Glutamatergic neuron (in vitro differentiated cells): ENCODE measurements around the gene SMAD2. TPM values are rescaled to one million over a fixed set of nuclear protein-coding genes. Genes with fewer than 3 reads are reported as not detected.

Experiments used
- DNase-seq: peaks from one replicate; pipeline ENCODE4 v3.0.0; 2022
- H3K27ac Mint-ChIP-seq: one replicate; pipeline ENCODE4 v1.8.0; 2020; ENCODE audit warnings: mild to moderate bottlenecking, mixed read lengths, inconsistent platforms; ENCODE audit not compliant: unreplicated experiment
- H3K27me3 Mint-ChIP-seq: one replicate; pipeline ENCODE4 v1.8.0; 2020; ENCODE audit warnings: mild to moderate bottlenecking, moderate library complexity, mixed read lengths, inconsistent platforms; ENCODE audit not compliant: unreplicated experiment
- H3K36me3 Mint-ChIP-seq: one replicate; pipeline ENCODE4 v1.8.0; 2020; ENCODE audit warnings: mild to moderate bottlenecking, mixed read lengths, inconsistent platforms; ENCODE audit not compliant: unreplicated experiment
- H3K4me1 Mint-ChIP-seq: one replicate; pipeline ENCODE4 v1.8.0; 2020; ENCODE audit warnings: mild to moderate bottlenecking, low read depth, mixed read lengths, inconsistent platforms; ENCODE audit not compliant: unreplicated experiment
- H3K4me3 Mint-ChIP-seq: one replicate; pipeline ENCODE4 v1.8.0; 2020; ENCODE audit warnings: mild to moderate bottlenecking, mixed read lengths, inconsistent platforms; ENCODE audit not compliant: unreplicated experiment
- H3K9me3 Mint-ChIP-seq: one replicate; pipeline ENCODE4 v1.8.0; 2020; ENCODE audit warnings: mild to moderate bottlenecking, moderate library complexity, mixed read lengths, inconsistent platforms; ENCODE audit not compliant: unreplicated experiment
- total RNA-seq: library from RNA; stranded (reverse); fragmentation: NEBNext Ultra II Directional; extraction: Animal tissue kit (Norgen Biotek cat#: 25700); gene quantifications from one replicate; pipeline ENCODE4 v1.2.1, GENCODE V29; 2021; ENCODE audit not compliant: unreplicated experiment
- TF ChIP-seq, protein P1 (sequence below): fragments of 200-600 bp; sonication (generic); IDR thresholded peaks from one replicate; pipeline ENCODE4 v1.5.0; 2021; ENCODE audit not compliant: partially characterized antibody, unreplicated experiment

SMAD2 gene
- total RNA-seq, 1 donor from 2014 or later: 134 TPM

DNA sequence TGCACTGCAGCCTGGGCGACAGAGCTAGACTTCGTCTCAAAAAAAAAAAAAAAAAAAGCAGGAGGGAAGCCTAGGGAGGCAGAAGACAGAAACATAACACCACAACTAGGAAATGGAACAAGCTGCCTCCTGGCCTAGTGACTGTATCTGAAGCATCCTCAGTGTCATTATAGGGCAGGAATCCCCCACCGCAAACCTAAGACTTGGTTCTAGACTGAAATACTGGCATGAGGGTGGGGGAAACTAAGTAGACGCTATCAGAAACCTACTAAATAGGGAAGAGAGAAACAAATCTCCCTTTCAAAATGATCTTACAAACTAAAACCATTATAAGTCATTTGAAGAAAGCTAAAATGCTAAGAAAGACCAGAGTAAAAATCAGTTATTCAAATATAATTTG lies 16.4 kb upstream of the SMAD2 start:
- H3K27ac Mint-ChIP-seq: no peak overlapping the region
- H3K4me3 Mint-ChIP-seq: no peak overlapping the region

DNA sequence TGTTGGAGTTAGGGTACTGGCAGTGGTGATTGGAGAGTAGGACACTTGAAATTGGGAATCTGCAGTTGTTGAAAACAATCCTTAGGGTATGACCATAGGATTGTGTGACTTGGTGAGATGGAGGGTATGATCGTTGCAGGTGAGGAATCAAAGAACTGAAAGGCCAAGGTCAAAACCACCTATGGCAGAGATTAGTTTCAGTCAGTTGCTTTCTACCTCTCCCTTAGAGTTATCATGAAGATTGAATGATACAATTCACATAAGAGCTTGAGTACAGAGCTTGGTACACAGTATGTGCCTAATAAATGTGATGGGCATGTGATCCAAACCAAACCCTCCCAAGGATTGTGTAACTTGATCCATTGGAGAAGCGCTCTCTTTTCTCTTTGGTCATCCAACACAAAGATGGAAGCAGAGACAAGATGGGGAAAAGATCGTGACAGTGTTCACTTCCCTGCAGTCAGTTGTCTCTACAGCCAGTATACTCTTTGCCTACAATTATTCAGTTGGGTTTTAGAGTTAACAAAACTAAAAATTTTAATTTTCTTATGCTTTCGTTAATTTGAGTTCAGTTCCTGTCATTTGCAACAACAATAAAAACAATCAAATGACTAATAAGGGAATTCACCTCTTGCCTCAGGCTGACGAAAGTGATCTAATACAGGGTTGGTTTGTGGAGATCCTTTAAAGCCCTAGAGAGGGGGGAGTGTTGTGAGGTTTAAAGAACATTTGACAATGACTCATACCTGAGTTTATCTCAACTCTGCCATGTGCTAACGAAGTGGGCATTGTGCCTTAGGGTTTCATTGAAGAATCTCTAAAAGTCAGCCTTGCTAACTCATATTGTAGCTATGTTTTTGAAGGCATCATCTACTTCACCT lies 14.8 kb upstream of the SMAD2 start:
- DNase-seq: no peak
- Mint-ChIP-seq H3K9me3 (no peaks in the 10 kb centered on the region), H3K27me3 (peaks cover 2% of the 10 kb centered on the region), H3K36me3 (peaks cover 8% of the 10 kb centered on the region), H3K4me1 (no peaks in the 10 kb centered on the region), H3K4me3 (no peak overlapping the region), H3K27ac (no peak overlapping the region)
- TF ChIP-seq, protein P1, sequence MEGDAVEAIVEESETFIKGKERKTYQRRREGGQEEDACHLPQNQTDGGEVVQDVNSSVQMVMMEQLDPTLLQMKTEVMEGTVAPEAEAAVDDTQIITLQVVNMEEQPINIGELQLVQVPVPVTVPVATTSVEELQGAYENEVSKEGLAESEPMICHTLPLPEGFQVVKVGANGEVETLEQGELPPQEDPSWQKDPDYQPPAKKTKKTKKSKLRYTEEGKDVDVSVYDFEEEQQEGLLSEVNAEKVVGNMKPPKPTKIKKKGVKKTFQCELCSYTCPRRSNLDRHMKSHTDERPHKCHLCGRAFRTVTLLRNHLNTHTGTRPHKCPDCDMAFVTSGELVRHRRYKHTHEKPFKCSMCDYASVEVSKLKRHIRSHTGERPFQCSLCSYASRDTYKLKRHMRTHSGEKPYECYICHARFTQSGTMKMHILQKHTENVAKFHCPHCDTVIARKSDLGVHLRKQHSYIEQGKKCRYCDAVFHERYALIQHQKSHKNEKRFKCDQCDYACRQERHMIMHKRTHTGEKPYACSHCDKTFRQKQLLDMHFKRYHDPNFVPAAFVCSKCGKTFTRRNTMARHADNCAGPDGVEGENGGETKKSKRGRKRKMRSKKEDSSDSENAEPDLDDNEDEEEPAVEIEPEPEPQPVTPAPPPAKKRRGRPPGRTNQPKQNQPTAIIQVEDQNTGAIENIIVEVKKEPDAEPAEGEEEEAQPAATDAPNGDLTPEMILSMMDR: no peak

More for the DNA sequence above, 16.4 kb upstream of the SMAD2 start:
- no peaks in the 10 kb centered on the region for H3K4me1 Mint-ChIP-seq
- no peaks in the 10 kb centered on the region for H3K9me3 Mint-ChIP-seq
- peaks cover 2% of the 10 kb centered on the region for H3K27me3 Mint-ChIP-seq
- no peak for DNase-seq
- peaks cover 8% of the 10 kb centered on the region for H3K36me3 Mint-ChIP-seq
- TF ChIP-seq, protein P1: no peak

DNA sequence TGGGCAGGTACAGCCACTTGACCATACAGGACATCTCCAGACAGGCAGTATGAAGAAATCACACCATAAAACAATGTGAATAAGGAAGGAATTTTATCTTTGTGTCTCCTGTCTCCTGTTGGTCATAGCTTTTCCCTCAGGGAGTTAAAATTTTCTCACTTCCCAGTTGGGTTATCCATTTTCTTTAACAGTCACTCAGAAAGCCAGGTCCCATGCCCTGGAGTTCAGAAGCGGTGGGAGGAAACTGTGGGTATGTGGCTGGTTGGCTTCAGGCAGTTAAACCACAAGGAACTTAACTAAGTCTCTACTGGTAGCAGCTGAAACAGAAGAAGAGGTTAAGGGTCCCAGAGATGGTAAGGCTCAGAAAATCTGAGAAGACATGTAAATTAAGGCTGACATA lies 6.5 kb upstream of the SMAD2 start:
- H3K36me3 Mint-ChIP-seq: no peaks in the 10 kb centered on the region
- H3K9me3 Mint-ChIP-seq: peaks cover under 1% of the 10 kb centered on the region
- H3K27ac Mint-ChIP-seq: no peak overlapping the region

DNA sequence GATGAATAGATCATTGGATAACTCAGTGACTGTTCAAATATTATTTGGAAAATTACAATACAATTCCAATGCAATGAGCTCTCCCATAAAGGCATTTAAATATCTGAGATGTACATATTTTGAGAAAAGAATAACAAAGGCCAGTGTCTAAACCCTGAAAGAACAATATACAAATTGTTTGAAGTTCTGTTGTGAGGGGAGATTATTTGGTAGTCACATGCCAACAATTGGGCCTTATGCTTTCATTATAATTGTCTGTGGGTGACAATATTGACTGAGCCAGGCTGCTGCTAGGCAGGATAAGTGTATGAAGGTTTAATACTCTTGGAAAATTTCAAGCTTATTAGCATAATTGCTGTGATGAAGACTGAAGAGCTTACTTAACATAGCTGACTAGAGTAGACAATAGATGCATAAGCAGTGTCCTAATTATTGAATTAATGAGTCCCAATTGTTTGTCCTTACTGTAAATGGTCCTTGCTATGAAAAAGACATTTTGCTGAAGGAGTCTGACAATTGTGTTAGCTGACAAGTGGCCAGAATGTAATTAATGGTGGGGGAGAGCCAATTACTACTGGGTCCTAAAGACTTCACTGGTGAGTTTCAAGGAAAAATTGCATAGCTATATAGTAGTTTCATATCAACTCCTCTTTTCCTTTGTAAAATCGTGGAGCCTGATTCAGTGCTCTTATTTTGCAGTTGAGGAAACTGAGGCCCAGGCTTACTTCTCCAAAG lies 5.0 kb upstream of the SMAD2 start:
- H3K9me3 Mint-ChIP-seq: peaks cover 6% of the 10 kb centered on the region
- H3K4me1 Mint-ChIP-seq: peaks cover 15% of the 10 kb centered on the region
- TF ChIP-seq, protein P1: no peak
- H3K27ac Mint-ChIP-seq: no peak overlapping the region
- DNase-seq: no peak
- H3K36me3 Mint-ChIP-seq: no peaks in the 10 kb centered on the region
- no peak overlapping the region for H3K4me3 Mint-ChIP-seq
- H3K27me3 Mint-ChIP-seq: peaks cover 3% of the 10 kb centered on the region

More for the DNA sequence above, 6.5 kb upstream of the SMAD2 start:
- Mint-ChIP-seq H3K4me3 (no peak overlapping the region), H3K27me3 (peaks cover 4% of the 10 kb centered on the region), H3K4me1 (peaks cover 12% of the 10 kb centered on the region)
- no peak for DNase-seq
- TF ChIP-seq, protein P1: no peak
